ENCODE measurements around the gene TTLL6.

GRCh38 chr17:48812001-48812400, 5.0 kb downstream of the TTLL6 start:
- TF ChIP-seq ZC3H11A (IDR thresholded peaks at IDR 0.05) (no peak), CTCF (IDR thresholded peaks at IDR 0.05) (no peak), POLR2A (IDR thresholded peaks at IDR 0.05; ENCODE audit: low read length) (no peak), NFE2L2 (conservative IDR thresholded peaks at IDR 0.05; ENCODE audit: low read length) (no peak), USF2 (IDR thresholded peaks at IDR 0.05) (no peak), ESRRA (IDR thresholded peaks at IDR 0.05; ENCODE audit: borderline replicate concordance, low read length) (no peak), CBX2 (IDR thresholded peaks at IDR 0.05; ENCODE audit: borderline replicate concordance, low read depth) (no peak), KDM5A (IDR thresholded peaks at IDR 0.05) (no peak), CHD2 (IDR thresholded peaks at IDR 0.05; ENCODE audit: low read length, partially characterized antibody) (no peak)
